Measurements from ENCODE around the gene MAOB. TPM values are rescaled to one million over a fixed set of nuclear protein-coding genes. Genes with fewer than 3 reads are reported as not detected.

MAOB gene
- polyA plus RNA-seq, 3 donors = not detected

DNA sequence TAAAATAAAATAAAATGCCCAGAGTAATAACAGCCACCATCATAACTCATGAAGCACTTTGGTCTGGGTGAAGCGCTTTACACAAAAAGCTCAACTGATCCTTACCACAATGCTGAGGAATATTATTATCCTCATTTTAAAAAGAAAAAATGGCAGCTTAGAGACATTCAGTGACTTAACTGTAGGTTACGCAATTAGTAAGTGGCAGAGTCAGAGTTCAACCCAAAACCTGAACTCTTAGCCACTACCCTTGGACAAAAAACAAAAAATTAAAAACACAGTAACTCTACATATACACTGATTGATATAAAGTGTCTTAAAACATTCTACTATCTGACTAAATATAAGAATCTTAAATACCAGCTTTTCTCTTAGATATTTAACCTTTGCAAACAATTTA lies 34.9 kb downstream of the MAOB start:
- intact Hi-C loops (cut with micrococcal nuclease) = no loop called here
- H3K27me3 Mint-ChIP-seq (ENCODE audit: low read depth in 3 of 3) = peaks cover 0 to 13% (median 0%) of the 10 kb centered on the region in 3 donors
- no peak overlapping the region for H3K27ac Mint-ChIP-seq
- no peak for DNase-seq
- no peaks in the 10 kb centered on the region for H3K4me1 Mint-ChIP-seq
- no CpG with 5 or more reads among the region's 2 CpGs for WGBS (ENCODE audit: insufficient coverage)
- Histone ChIP-seq H3K36me3 (replicated peaks in 1 of 2; ENCODE audit: control insufficient read depth in 1 of 2, insufficient read depth in 2 of 2, low read length in 2 of 2) (no peaks in the 10 kb centered on the region), H3K79me2 (ENCODE audit: insufficient read depth, low read length) (no peaks in the 10 kb centered on the region), H3K4me3 (replicated peaks in 1 of 3; ENCODE audit: low read depth in 2 of 3, low read length in 3 of 3) (no peak overlapping the region), H3K9ac (ENCODE audit: insufficient read depth, low read length, poor library complexity, severe bottlenecking) (no peak overlapping the region), H3K27ac (ENCODE audit: low read depth in 1 of 2, low read length in 2 of 2) (no peak overlapping the region), H2AFZ (ENCODE audit: insufficient read depth, low read depth, low read length, poor library complexity, severe bottlenecking) (no peak overlapping the region), H3K4me1 (ENCODE audit: control insufficient read depth in 1 of 2, insufficient read depth in 2 of 2, low read length in 2 of 2) (no peaks in the 10 kb centered on the region), H4K20me1 (ENCODE audit: insufficient read depth, low read length) (no peaks in the 10 kb centered on the region), H3K9me3 (replicated peaks in 1 of 2; ENCODE audit: control insufficient read depth in 1 of 2, insufficient read depth in 1 of 2, low read length in 2 of 2) (no peaks in the 10 kb centered on the region), H3K27me3 (ENCODE audit: control insufficient read depth in 2 of 2, insufficient read depth in 2 of 2, low read length in 2 of 2) (peaks cover 0 to 3% of the 10 kb centered on the region in 2 donors), H3K4me2 (replicated peaks; ENCODE audit: extremely low read depth, low read length, poor library complexity, severe bottlenecking) (no peak overlapping the region)
- no peak overlapping the region for H3K4me3 Mint-ChIP-seq
- H3K9me3 Mint-ChIP-seq = peaks cover 0 to 6% (median 0%) of the 10 kb centered on the region in 7 donors
- H3K36me3 Mint-ChIP-seq = no peaks in the 10 kb centered on the region
- TF ChIP-seq, protein P1, sequence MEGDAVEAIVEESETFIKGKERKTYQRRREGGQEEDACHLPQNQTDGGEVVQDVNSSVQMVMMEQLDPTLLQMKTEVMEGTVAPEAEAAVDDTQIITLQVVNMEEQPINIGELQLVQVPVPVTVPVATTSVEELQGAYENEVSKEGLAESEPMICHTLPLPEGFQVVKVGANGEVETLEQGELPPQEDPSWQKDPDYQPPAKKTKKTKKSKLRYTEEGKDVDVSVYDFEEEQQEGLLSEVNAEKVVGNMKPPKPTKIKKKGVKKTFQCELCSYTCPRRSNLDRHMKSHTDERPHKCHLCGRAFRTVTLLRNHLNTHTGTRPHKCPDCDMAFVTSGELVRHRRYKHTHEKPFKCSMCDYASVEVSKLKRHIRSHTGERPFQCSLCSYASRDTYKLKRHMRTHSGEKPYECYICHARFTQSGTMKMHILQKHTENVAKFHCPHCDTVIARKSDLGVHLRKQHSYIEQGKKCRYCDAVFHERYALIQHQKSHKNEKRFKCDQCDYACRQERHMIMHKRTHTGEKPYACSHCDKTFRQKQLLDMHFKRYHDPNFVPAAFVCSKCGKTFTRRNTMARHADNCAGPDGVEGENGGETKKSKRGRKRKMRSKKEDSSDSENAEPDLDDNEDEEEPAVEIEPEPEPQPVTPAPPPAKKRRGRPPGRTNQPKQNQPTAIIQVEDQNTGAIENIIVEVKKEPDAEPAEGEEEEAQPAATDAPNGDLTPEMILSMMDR (IDR thresholded peaks at IDR 0.05) = no peak

DNA sequence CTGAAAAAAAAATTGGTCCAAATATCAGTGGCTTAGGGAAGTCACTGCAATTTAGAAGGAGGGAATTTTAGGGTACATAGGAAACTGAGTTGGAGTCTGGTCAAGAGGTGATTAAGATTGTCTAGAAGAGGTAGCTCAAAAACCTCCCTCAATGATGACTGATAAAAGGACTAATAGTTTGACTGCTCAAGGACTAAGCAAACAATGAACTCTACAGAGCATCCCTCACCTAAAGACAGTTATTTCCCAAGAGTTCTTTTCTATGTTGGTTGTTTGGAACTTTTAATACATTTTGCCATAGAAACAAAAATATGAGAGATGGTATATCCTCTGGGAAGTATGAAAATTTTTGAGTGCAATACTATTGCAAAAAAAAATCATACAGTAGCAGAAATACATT lies 35.7 kb downstream of the MAOB start:
- H3K27me3 Mint-ChIP-seq (ENCODE audit: low read depth in 3 of 3) = peaks cover 0 to 16% (median under 1%) of the 10 kb centered on the region in 3 donors

More for the DNA sequence above, 35.7 kb downstream of the MAOB start:
- no peak overlapping the region for H3K4me2 ChIP-seq (replicated peaks; ENCODE audit: extremely low read depth, low read length, poor library complexity, severe bottlenecking)
- no peaks in the 10 kb centered on the region for H3K4me1 Mint-ChIP-seq
- intact Hi-C loops (cut with micrococcal nuclease) = no loop called here
- H3K79me2 ChIP-seq (ENCODE audit: insufficient read depth, low read length) = no peaks in the 10 kb centered on the region
- H3K36me3 Mint-ChIP-seq = no peaks in the 10 kb centered on the region
- H3K36me3 ChIP-seq (replicated peaks in 1 of 2; ENCODE audit: control insufficient read depth in 1 of 2, insufficient read depth in 2 of 2, low read length in 2 of 2) = no peaks in the 10 kb centered on the region
- no peak overlapping the region for H3K4me3 ChIP-seq (replicated peaks in 1 of 3; ENCODE audit: low read depth in 2 of 3, low read length in 3 of 3)
- H3K9me3 ChIP-seq (replicated peaks in 1 of 2; ENCODE audit: control insufficient read depth in 1 of 2, insufficient read depth in 1 of 2, low read length in 2 of 2) = no peaks in the 10 kb centered on the region
- DNase-seq = no peak
- no peak overlapping the region for H3K27ac Mint-ChIP-seq
- H4K20me1 ChIP-seq (ENCODE audit: insufficient read depth, low read length) = no peaks in the 10 kb centered on the region
- peaks cover 0 to 6% (median 0%) of the 10 kb centered on the region in 7 donors for H3K9me3 Mint-ChIP-seq
- no peak overlapping the region for H3K27ac ChIP-seq (ENCODE audit: low read depth in 1 of 2, low read length in 2 of 2)
- H3K27me3 ChIP-seq (ENCODE audit: control insufficient read depth in 2 of 2, insufficient read depth in 2 of 2, low read length in 2 of 2) = peaks cover 0 to 3% of the 10 kb centered on the region in 2 donors
- H3K4me1 ChIP-seq (ENCODE audit: control insufficient read depth in 1 of 2, insufficient read depth in 2 of 2, low read length in 2 of 2) = no peaks in the 10 kb centered on the region
- H2AFZ ChIP-seq (ENCODE audit: insufficient read depth, low read depth, low read length, poor library complexity, severe bottlenecking) = no peak overlapping the region
- no peak overlapping the region for H3K9ac ChIP-seq (ENCODE audit: insufficient read depth, low read length, poor library complexity, severe bottlenecking)
- no peak overlapping the region for H3K4me3 Mint-ChIP-seq
- TF ChIP-seq, protein P1 (IDR thresholded peaks at IDR 0.05) = no peak

Data from CD14-positive monocyte (primary cell).